PFSK-1 (cell line): ENCODE measurements around the gene CCDC66.

Experiments
- FOXP2 ChIP-seq: optimal IDR thresholded peaks from 2 replicates; pipeline ENCODE3; 2011; ENCODE audit warnings: borderline replicate concordance, control low read depth, inconsistent platforms; ENCODE audit not compliant: insufficient read depth; ENCODE audit errors: extremely low read length, extremely low read depth
- POLR2AphosphoS5 ChIP-seq: IDR thresholded peaks from 2 replicates; pipeline ENCODE4 v1.6.1; 2012; ENCODE audit warnings: low read depth, mild to moderate bottlenecking, control low read depth, low read length, moderate library complexity
- SIN3A ChIP-seq: IDR thresholded peaks from 2 replicates; pipeline ENCODE4 v1.6.1; 2012; ENCODE audit warnings: mild to moderate bottlenecking, low read length, moderate library complexity, borderline replicate concordance; ENCODE audit not compliant: insufficient read depth
- TAF1 ChIP-seq: IDR thresholded peaks from 2 replicates; pipeline ENCODE4 v1.6.1; 2012; ENCODE audit warnings: low read length, control low read depth, borderline replicate concordance; ENCODE audit not compliant: insufficient read depth
- TF ChIP-seq, protein P1 (sequence below), 2 experiments: IDR thresholded peaks; 2 replicates each; pipeline versions ENCODE4 v1.6.1 to v1.8.0; 2011 to 2012; ENCODE audit warnings: low read depth in 2 of 2, low read length in 2 of 2, control low read depth in 1 of 2, inconsistent platforms in 1 of 2, mild to moderate bottlenecking in 1 of 2, moderate library complexity in 1 of 2; ENCODE audit not compliant: insufficient read depth in 1 of 2

CCDC66 gene

DNA sequence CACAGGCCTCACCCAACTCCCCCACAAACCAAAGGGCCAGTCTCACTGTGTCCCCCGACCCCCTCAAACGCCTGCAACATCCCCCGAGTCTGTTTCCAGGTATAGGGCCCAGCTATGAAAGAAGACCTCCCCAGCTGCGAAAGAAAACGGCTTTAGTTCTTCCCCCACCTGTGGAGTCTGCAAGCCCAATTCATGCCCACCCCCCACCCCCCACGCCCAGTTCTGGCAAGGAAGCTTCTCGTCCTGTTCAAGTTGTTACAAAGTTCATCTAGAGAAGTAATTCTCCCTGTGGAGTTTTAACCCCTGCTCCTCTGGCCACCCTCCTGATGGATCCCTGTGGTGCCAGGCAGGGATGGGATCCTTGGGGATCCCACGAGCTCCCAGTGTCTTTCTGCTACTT, 54.4 kb downstream of the CCDC66 start:
- TF ChIP-seq POLR2AphosphoS5 (no peak), FOXP2 (no peak), TAF1 (no peak), SIN3A (no peak)
- TF ChIP-seq, protein P1, sequence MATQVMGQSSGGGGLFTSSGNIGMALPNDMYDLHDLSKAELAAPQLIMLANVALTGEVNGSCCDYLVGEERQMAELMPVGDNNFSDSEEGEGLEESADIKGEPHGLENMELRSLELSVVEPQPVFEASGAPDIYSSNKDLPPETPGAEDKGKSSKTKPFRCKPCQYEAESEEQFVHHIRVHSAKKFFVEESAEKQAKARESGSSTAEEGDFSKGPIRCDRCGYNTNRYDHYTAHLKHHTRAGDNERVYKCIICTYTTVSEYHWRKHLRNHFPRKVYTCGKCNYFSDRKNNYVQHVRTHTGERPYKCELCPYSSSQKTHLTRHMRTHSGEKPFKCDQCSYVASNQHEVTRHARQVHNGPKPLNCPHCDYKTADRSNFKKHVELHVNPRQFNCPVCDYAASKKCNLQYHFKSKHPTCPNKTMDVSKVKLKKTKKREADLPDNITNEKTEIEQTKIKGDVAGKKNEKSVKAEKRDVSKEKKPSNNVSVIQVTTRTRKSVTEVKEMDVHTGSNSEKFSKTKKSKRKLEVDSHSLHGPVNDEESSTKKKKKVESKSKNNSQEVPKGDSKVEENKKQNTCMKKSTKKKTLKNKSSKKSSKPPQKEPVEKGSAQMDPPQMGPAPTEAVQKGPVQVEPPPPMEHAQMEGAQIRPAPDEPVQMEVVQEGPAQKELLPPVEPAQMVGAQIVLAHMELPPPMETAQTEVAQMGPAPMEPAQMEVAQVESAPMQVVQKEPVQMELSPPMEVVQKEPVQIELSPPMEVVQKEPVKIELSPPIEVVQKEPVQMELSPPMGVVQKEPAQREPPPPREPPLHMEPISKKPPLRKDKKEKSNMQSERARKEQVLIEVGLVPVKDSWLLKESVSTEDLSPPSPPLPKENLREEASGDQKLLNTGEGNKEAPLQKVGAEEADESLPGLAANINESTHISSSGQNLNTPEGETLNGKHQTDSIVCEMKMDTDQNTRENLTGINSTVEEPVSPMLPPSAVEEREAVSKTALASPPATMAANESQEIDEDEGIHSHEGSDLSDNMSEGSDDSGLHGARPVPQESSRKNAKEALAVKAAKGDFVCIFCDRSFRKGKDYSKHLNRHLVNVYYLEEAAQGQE (IDR thresholded peaks at IDR 0.05; ENCODE audit: insufficient read depth in 1 of 2, low read depth in 2 of 2, low read length in 2 of 2), result no peak

DNA sequence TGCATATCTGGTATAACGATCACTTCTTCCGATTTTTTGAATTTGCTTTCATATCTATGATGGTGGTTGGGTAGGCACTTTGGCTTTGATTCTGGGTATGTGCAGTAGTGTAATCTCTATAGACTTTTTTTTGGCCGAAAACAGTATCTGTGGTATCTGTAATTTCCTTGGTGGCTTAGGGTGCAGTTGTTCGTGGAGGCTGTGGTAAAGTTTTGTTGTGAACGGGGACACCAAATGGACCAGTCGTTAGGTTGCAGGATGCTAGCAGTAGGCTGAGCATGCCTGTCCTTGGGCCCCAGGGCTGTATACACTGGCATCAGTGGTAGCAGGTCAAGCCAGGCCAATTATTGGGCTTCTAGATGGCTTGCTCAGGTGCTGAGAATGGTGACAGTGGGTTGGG, 55.2 kb downstream of the CCDC66 start:
- TF ChIP-seq POLR2AphosphoS5 (no peak), SIN3A (no peak), FOXP2 (no peak), TAF1 (no peak)
- TF ChIP-seq, protein P1 (IDR thresholded peaks at IDR 0.05; ENCODE audit: insufficient read depth in 1 of 2, low read depth in 2 of 2, low read length in 2 of 2), result no peak

DNA sequence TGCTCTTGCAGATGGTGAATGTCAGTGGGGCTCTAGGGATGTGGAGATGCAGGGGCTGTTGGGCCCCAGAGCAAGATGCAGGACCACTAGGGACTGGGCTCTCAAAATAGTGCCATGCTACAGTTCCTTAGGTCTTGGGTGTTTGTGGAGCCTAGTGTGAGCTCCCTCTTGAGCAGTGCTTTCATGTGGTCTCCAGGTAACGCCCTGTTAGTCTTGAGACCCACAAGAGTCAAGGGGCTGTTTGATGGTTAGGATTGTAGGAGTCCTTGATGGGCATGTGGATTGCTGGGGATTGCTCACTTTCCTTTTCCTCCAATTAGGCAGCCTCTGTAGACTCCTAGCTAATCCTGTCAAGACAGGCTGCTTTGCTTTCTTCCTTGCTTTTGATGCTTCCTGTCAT, 56.0 kb downstream of the CCDC66 start:
- TF ChIP-seq, protein P1 (IDR thresholded peaks at IDR 0.05; ENCODE audit: insufficient read depth in 1 of 2, low read depth in 2 of 2, low read length in 2 of 2), result no peak
- no peak for TF ChIP-seq POLR2AphosphoS5
- TF ChIP-seq FOXP2, result no peak
- TF ChIP-seq TAF1, result no peak
- no peak for TF ChIP-seq SIN3A

DNA sequence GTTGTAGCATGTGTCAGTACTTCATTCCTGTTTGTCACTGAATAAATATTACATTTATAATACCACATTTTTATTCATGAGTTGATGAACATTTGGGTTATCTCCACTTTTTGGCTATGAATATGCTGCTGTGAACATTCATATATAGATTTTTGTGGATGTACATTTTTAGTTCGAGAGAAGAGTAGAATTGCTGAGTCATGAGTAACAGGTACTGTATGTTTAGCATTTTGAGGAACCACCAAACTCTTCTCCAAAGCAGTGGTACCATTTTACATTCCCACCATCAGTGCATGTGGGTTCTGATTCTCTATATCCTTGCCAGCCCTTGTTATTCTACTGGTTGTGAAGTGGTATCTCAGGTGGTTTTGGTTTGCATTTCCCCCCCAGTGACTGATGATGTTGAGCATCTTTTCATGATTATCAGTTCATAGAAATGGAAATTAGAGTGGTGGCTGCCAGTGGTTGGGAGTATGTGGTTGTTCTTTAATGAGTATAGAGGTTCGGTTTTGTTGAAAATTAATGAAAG, 59.6 kb downstream of the CCDC66 start:
- TF ChIP-seq, protein P1 (IDR thresholded peaks at IDR 0.05; ENCODE audit: insufficient read depth in 1 of 2, low read depth in 2 of 2, low read length in 2 of 2), result no peak
- TF ChIP-seq POLR2AphosphoS5 (no peak), FOXP2 (no peak), TAF1 (no peak), SIN3A (no peak)

DNA sequence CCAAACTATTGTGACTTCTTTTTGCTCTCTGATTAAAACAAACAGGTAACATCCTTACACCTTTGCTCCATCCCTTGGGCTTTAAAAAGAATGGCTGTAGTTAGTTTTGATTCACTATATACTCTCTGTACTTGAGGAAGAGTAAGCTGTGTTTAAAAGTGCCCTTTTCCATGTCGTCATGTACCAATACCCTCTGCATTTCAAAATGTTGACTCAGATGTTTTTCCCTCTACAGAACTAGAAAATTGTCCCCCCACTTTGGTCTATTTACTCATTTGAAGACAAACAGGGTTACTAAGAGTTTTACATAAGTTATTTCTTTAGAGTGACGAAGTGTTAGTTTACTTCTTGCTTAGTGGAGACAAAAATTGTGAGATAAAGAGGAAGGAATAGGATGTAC, 63.4 kb downstream of the CCDC66 start:
- TF ChIP-seq POLR2AphosphoS5, result no peak
- TF ChIP-seq, protein P1 (IDR thresholded peaks at IDR 0.05; ENCODE audit: insufficient read depth in 1 of 2, low read depth in 2 of 2, low read length in 2 of 2), result no peak
